Measurements from ENCODE around the gene ASTN2.

ASTN2 gene

DNA sequence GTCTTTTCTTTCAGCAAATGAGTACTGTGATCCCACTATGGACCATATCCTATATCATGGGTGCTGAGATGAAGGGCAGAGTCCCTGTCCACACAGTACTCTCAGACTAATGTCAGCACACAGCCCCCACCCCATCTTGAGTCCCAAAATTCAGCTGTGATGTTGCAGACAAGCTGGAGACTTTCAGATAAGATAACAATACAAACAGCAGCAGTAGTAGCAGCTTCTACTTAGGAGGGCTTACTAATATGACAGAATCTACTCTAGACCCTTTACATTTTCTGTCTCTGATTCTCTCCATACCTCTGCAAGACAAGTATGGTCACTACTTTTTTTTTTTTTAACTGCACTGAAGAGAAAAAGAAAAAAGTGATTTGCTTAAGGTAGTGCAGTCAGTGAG, 856.8 kb downstream of the ASTN2 start:
- in situ Hi-C loops (cut with HindIII; ENCODE audit: low sequenced_read_pairs): no loop called here

GRCh38 chr9:116555556-116556155, 859.2 kb downstream of the ASTN2 start:
- in situ Hi-C loops (cut with HindIII; ENCODE audit: low sequenced_read_pairs): no loop called here

- in situ Hi-C loops (cut with HindIII; ENCODE audit: low sequenced_read_pairs): no loop called here
These were observed 859.7 kb downstream of the ASTN2 start for GRCh38 chr9:116555119-116555518.

DNA sequence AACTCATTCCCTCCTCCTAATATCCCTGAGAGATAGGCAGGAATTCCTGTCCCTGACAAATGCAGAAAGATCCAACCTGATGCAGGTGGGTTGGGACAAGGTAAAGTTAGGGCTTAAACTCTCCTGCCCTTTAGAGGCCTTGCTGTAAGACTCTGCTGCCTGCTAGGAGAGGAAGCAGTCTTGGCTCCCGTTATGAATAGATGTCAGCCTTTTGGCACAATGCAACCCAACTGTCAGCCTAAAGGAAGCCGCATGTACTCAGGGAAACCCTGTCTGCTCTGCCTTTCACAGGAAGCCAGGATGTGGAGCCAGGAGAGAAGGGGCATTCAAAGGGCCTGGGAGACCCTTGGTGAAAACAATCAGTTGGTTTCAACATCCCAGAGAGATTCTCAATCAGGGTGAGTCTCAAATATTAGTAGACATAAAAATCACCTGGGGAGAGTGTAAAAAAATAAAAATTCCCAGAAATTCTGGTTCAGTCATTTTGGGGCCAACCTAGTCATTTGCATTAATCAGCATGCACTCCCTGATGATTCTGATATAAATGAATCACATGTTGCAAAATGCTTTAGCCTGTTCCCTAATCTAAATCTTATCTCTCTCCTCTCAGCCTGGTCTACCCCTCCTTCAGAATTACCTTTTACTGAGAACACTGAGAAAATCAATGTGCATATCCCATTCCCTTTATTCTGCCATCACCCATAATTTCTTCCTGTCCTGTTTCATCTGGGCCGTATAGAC, 864.0 kb downstream of the ASTN2 start:
- in situ Hi-C loops (cut with HindIII; ENCODE audit: low sequenced_read_pairs): no loop called here

DNA sequence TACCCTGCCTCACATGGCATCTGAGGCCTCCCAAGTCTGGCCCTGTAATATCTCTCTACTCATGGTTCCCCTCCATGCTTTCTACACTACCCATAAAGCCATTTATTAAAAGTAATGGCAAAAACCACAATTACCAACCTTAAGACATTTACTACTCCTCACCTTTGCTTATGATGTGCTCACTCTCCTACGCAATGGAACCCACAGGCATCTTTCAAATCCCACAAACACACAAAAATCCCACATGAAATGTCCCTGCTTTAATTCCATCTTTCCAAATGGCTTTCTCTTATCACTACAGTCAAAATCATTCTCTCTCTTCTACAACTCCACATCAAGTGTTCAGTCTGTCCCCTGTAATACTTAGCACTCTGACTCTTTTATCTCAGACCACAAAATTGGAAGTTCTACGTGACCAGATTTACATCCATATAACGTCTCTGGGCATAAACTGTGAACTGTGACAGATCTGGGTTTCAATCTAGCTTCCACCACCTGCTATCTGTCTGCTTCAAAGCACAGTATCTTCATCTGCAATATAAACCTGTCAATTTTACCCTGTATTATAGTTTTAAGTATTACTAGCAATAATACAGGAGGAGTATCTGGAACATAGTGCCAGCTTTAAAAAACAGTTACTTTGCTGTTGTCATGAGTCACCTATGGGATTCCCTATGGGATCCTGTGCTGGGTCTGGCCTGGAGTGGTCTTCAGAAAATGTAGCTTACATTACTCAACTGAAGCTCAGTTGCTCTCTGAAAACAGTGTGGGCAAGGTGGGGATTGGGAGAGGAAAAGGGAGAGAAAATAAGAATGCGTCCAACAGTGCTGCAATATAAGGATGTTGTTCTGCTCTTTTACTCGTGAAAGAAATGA, 864.8 kb downstream of the ASTN2 start:
- in situ Hi-C loops (cut with HindIII; ENCODE audit: low sequenced_read_pairs): no loop called here

DNA sequence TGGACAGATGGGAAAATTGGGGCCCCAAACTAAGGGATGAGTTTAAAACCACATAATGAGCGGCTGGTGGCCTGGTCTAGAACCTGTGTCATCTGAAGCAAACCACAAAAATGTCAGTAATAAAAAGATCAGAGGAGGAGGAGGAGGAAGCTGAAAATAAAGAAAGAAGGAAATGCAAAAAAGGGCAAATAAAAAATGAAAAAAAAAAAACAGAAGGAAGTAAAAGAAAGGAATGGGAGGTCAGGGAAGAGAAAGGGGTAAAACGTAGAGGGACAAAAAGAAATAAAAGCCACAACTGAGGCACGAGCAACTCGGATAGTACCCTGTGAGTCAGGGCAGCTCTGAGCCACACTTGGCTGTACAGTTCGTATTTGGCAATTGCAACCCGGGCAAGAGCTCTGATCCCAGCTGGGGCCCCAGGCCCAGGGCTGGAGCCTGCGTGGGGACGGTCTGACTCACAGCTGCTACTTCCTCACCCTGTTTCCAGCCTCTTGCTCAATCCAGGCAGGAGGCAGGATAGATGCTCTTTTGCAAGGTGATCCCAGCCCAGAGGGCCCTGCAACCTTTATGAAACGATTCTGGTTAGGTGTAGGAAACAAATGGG, 865.7 kb downstream of the ASTN2 start:
- in situ Hi-C loops (cut with HindIII; ENCODE audit: low sequenced_read_pairs): no loop called here

DNA sequence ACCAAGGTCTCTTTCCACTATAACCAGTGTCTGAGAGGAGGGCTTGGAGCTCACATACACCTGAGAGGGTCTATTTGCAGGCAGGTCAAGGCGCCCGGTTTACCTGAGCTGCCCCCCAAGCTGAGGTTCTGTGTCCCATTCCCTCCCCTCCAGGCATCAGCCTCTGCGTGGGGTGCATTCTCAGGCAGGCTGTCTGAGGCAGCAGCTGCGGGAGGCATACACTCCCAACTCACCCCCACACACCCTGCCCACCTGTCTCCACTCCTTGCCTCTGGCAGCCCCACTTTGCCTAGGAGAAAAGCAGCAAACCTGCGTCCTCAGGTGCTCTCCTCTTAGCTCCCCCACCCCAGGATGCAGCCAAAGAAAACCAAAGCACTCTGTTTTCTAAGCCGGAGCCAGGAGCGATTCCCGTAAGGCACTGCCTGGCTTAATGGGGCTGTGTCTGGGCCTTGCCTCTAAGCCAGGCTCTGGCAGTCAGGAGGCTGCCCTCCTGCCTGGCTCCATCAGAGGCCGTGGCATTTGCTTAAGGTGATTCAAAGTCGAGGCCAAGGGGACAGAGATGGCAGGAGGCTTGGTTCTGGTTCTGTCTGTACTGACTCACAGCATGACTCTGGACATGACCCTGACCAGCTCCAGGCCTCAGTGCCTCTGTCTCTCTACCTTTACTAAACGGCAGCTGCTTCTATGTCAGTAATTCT, 867.0 kb downstream of the ASTN2 start:
- in situ Hi-C loops (cut with HindIII; ENCODE audit: low sequenced_read_pairs): no loop called here

GRCh38 chr9:116546711-116547581, 867.9 kb downstream of the ASTN2 start:
- in situ Hi-C loops (cut with HindIII; ENCODE audit: low sequenced_read_pairs): no loop called here

DNA sequence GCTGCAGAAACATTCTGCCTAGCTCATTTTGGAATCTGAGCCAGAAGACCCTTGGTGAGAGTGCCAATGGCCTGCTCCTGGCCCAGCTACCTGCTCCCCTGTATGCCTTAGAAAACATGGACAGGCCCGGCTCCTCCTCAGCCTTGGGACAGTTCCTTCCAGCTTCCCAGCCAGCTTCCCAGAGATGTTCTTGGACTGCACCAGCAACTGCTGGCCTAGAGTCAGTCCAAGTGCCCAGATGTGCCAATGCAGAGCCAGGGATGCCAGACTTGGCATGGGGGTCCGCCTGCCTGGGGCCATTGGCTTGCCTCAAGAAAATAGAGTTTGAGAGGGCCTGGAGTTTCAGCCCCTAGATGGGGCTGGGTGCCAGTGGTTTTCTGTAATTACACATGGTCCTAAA, 870.0 kb downstream of the ASTN2 start:
- in situ Hi-C loops (cut with HindIII; ENCODE audit: low sequenced_read_pairs): no loop called here

GRCh38 chr9:116543731-116544400, 871.0 kb downstream of the ASTN2 start:
- in situ Hi-C loops (cut with HindIII; ENCODE audit: low sequenced_read_pairs): no loop called here

- in situ Hi-C loops (cut with HindIII; ENCODE audit: low sequenced_read_pairs): no loop called here
These were observed 873.5 kb downstream of the ASTN2 start for GRCh38 chr9:116541402-116541801.

- in situ Hi-C loops (cut with HindIII; ENCODE audit: low sequenced_read_pairs): no loop called here
These were observed 875.3 kb downstream of the ASTN2 start for GRCh38 chr9:116539549-116539948.

- in situ Hi-C loops (cut with HindIII; ENCODE audit: low sequenced_read_pairs): no loop called here
These were observed 889.2 kb downstream of the ASTN2 start for GRCh38 chr9:116525611-116526010.

DNA sequence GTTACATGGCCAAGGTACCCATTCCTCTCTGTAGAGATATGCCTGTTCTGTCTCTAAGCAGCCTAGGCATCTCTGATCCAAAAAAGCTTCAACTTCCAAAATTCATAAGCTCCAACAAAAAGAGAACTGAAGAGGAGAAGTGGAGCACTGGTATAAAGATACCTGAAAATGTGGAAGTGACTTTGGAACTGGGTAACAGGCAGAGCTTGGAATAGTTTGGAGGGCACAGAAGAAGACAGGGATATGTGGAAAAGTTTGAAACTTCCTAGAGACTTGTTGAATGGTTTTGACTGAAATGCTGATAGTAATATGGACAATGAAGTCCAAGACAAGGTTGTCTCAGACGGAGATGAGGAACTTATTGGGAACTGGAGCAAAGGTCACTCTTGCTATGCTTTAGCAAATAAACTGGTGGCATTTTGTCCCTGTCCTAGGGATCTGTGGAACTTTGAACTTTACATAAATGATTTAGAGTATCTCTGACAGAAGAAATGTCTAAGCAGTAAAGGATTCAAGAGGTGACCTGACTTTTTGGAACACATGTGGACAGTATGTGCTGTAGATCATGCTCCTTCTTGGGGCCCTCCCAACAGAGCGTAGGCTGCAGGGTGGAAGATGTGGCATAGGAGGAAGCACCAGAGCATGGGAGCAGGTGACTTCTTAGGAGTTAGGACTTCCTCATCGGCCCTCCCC, 889.9 kb downstream of the ASTN2 start:
- in situ Hi-C loops (cut with HindIII; ENCODE audit: low sequenced_read_pairs): no loop called here

- in situ Hi-C loops (cut with HindIII; ENCODE audit: low sequenced_read_pairs): no loop called here
These were observed 894.6 kb downstream of the ASTN2 start for GRCh38 chr9:116520218-116520617.

DNA sequence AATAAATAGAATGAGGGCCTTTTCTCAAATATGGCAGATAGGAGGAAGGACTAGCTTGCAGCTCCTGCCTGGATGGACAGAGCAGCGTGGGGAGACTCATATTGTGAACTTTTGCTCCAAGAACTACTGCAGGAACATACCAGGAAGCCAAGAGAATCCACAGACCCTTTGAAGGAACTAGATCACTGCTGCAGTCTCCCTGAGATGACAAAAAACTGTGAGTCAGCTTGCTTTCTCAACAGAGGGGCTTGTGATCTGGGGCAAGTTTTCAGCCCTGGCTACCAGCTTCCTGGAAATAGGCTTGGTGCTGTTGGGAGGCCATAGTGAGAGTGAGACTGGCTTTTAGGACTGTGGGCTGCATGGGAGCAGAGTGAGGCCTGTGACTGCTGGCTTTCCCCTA, 898.4 kb downstream of the ASTN2 start:
- in situ Hi-C loops (cut with HindIII; ENCODE audit: low sequenced_read_pairs): no loop called here

- in situ Hi-C loops (cut with HindIII; ENCODE audit: low sequenced_read_pairs): no loop called here
These were observed 899.3 kb downstream of the ASTN2 start for GRCh38 chr9:116515541-116515940.

DNA sequence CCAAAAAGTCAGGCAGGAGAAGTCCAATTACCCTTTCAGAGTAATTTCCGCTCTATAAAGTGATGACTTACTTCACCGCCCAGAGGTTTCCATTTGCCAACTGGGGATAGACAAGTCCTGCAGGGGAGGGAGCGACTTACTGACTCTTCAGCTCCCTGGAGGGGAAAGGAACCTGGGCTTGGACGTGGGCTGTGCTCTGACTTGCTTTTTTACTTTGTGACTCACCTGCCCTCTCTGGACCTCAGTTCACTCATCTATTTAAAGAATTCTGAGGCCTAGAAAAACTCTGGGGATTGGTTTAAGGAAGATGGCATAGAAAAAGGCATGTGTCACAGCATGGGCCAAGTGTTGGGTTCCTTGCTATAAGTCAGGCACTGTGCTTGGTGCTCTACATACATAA, 908.2 kb downstream of the ASTN2 start:
- in situ Hi-C loops (cut with HindIII; ENCODE audit: low sequenced_read_pairs): no loop called here

Measured in endothelial cell of hepatic sinusoid (primary cell).